Measurements from ENCODE around the gene XYLT2.
"Not testable (repeated sequence)": the region's sequence is repeated elsewhere in the genome, so short reads cannot be mapped to it uniquely, and the experiment has no call there.

Gene XYLT2

DNA sequence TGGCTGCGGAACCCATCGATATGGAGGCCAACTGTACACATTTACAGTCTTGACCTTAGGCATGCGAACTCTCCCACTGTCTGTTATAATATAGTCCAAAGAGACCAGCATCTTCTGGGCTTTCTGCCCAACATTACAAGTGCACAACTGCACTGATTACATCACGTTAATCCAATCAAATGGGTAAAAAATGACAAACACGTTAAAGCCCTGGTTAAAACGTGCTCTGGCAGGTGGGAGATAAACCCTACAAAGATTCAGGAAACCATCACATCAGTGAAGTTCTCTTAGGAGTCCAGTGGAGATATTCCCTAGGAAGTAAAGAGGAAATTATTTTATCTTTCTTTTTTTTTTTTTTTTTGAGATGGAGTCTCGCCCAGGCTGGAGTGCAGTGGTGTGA, 23.7 kb upstream of the XYLT2 start:
- no peak for DNase-seq

DNA sequence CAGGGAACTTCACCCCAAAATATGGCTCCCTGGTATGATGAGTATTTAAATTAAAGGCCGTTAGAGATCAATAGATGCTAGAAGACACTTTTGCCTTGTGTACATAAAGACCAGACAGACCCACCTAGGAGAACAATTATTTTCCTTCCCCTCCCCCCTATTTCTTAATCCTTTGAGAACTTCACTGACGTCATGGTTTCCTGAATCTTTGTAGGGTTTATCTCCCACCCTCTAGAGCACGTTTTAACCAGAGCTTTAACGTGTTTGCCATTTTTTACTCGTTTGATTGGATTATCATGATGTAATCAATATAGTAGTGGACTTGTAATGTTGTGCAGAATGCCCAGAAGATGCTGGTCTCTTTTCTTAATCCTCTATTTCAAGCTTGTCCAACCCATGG, 22.9 kb upstream of the XYLT2 start:
- no peak for DNase-seq

DNA sequence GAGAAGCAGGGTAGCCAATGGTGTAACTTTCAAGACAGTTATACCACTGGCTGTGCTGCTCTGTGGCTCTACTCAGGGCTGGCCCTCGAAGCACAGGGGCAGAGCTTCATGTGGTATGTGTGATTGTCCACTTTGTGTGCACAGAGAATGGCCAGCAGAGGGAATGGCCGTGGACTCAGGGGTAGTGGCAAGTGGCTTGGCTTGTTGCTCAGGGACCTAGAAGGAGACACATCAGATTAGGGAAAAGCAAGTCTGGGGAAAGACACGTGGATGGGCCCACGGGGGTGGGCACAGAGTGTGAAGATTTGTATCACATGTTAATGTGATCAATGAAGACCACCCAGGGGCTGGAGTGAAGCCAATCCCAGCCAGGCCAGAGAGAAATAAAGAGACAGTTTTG, 20.0 kb upstream of the XYLT2 start:
- no peak for DNase-seq

DNA sequence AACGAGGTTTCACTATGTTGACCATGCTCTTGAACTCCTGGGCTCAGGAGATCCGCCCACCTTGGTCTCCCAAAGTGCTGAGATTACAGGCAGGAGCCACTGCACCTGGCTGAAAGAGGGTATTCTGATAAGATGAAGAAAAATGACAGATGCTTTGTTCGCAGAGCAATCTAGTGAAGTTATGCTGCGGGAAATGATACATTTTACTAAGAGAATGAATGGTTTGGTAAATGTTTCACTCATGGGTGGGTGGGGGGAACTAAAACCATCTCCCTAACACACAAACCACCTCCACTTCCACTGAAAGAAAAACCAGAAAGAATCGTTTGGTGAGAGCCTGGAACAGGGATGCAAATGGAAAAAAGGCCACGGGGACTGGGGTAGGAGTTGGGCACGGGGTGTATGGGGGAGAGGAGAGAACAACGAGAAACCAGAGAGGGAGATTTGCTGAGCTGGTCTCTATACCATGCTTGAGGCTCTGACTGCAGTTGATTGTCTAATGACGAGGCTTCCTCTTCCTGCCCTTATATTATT, 19.0 kb upstream of the XYLT2 start:
- no peak for DNase-seq

DNA sequence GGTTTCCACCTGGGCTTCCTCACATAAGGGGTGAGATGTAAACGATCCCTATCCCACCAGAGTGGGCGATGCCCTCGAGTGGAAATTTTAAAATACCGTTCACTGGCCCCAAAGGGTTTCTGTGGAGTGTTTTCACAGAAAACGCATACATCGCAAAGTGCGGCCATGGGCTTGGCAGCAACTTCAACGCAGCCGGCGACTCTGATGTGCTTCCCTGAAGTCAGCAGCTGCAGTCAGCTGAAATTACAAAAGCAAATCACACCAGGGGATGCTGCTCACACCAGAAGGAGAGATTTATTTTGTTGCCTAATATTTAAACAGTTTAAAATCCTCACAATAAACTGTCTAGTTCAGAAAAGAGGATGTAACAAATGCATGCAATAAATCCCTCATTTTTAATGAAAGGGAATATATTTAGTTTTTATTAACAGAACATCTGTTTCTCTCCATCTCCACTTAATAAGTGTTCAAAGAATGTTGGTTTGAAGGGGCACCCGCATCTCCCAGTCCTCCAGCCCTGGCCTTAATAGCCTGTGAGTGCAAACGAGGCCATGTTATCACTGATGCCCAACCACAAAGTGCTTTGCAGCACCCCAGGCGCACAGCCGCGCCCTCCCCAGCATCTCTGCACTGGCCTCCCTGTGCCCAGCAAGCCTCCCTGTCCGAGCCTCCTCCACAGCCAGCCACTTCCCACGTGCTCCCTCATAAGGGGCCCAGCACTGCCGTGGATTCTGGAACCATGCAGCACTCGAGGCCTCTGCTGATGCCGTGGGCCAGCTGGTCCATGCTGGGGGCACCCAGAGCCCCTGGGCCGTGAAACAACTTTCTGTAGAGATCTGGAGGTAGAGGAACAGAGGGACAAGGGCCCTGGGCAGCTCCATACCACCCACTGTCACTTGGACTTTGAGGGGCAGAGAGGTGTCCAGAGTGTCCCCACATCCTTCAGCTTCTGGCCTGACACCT, 17.3 kb upstream of the XYLT2 start:
- no peak for DNase-seq

DNA sequence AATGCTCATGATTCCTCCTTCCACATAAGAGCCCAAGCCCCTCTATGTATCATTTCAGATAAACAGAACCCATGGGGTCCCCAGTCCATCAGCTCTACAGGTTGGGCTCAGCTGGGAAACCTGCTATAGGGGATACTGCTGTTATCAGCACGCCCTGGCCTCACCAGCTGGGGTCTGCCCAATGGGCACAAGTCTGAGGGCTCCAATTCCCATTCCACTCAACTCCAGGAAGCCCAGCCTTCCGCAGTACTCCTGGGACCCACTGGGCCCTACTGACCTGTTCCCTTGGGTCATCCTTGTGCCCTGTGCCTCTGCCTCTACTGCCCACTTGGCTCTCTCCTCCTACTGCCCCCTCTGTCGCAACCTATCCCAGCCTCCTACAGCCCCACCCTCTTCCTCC, 16.2 kb upstream of the XYLT2 start:
- DNase-seq: no peak

DNA sequence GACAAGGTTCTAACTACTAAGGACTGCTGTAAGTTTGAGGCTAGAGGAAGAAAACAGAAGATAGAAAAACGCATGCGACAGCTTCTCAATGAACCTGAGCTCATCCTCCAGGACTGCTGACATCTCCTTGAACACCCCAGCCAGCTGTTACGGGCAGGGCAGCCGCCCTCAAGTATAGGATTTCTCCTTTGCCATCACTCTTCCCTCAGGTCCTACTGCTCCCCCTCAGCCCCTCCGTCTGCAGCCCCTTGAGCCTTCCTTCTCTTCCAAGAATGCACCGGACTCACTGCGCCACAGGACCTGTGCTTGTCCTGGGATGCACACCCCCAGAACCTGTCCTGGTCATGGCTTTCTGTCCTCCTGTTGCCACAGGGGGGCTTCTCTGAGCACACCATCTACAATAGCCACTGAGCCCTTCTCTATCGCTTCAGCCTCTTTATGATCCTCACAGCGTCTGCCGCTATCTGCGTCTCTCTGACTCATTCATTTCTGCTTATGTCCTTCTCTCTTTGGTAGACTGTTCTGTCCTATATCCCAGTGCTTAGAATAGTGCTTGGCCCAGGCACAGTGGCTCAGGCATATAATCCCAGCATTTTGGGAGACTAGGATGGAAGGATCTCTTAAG, 15.7 kb upstream of the XYLT2 start:
- DNase-seq: no peak

DNA sequence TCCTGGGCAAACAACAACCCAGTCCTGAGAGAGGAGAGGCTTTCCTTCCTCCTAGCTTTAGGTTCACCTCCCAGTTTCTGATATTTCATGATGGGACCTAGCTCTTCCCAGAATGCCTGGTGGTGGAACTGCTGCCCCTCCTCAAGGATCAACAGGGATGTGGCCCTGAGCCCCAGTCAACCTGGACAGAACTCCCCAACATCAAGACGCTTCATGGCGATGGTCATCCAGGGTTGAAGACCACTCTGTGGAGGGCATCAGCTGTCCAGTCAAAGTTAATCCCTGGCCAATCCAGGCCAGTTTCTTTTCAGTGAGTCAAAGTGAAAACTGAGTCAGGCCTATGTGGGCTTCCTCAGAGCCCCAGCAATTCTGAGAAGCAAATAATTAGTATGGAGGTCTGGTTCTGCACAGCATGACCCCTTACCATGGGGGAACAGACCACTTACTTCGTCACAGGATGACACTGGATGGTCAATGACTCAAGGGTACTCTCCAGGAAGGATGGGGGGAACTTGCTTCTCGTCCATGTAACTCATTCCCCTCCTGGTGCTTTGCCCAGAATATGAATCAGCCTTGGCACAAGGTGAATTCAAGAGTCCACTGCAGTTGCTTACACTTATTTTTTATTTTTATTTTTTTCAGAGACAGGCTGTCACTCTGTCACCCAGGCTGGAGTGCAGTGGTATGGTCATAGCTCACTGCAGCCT, 14.7 kb upstream of the XYLT2 start:
- DNase-seq: no peak

DNA sequence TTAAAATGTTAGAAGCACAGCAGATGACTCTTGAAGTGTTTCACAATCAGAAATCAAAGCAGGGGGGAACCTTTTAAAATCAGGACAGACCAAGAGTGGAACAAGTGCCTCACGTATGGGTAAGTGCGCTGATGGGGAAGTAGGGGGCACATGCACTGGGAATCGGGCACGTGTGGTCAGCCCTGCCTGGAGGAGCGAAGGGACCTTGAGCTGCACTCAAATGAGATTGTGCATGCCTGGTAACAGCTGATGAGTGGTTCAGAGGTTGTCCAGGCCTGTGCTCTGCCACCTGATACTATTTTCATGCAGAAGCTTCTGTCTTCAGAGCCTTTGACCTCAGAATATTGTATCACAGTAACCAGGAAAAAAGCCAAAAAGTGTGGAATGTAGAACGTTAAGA, 13.7 kb upstream of the XYLT2 start:
- DNase-seq: no peak

DNA sequence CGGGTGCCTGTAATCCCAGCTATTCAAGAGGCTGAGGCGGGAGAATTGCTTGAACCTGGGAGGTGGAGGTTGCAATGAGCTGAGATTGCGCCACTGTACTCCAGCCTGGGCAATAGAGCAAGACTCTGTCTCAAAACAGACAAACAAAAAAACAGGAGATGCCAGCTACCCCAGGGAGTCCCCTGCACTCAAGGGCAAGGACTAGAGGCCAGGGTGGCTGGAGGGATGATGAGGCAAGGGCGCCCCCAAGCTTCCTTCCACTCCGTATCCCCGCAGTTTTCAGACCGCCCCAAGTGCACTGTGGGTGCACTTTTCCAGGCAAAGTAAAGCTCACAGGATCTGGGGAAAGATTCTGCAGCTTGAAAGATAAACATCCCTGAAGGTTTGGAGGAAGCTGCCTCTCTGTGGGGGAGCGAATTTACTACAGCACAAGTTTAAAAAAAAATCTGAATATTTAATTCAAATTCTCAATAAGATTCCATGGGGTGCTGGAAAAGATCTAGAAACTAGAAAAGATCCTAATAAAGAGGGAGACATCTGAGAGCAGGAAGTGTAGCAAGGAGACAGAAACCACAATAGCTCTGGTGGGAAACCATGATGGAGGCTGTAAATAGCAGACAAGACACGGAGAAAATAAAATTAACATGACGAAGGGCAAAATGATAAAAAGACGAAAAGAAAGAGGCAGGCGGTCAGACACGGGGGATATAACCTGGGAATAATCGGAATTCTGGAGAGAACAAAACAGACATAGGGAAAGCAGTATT, 12.5 kb upstream of the XYLT2 start:
- DNase-seq: not testable (repeated sequence)

DNA sequence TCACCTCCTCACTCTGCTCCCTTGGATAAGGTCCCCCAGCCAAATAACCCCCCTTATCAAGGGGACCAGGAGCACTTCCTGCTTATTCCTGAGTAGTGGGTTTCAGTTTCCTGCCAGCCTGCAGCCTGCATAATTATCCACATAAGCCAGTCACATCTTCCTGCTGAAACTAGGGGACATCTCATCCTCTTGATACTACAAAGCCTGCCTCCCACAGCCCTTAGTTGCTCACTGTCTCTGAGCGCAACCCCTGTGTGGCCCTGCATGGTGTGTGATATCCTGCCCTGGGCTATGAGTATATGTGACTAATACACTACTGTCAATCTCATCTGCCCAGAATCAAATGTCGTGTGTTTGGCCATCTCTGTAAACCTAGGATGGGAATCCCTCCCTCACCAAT, 8.0 kb upstream of the XYLT2 start:
- DNase-seq: no peak

DNA sequence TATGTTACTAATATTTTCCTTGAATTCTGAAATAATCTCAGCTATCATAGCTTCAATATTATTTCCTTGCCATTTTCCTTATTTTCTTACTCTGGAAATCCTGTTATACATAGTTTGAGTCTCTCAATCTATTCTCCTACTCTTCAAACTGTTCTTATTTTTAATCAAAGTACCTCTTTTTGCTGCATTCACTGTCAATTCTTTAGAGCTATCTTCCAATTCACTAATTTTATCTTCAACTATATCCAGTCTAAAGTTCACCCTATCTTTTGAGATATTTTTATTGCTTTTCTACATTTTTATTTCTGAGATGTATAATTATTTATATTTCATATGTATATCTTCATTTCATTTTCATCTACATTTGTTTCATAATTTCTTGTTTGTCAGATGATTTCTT, 7.3 kb upstream of the XYLT2 start:
- no peak for DNase-seq

DNA sequence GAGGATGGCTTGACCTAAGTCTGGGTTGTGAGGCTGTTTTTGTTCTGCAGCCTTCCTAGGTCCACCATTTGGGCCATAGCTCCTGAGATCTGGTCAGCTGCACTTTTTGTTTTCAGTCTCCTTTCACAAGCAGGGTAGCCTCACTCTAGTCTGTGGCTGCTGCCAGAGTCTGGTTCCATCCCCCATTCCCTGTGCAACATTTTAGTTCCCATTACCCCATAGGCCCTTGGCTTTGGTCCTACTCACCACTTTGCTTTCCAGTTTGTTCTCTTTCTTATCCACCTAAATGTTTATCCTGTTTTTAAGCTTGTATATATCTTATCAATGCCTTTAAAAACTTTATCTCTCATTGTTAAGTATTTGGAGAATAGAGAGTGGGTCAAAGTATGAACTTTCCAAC, 6.5 kb upstream of the XYLT2 start:
- no peak for DNase-seq

DNA sequence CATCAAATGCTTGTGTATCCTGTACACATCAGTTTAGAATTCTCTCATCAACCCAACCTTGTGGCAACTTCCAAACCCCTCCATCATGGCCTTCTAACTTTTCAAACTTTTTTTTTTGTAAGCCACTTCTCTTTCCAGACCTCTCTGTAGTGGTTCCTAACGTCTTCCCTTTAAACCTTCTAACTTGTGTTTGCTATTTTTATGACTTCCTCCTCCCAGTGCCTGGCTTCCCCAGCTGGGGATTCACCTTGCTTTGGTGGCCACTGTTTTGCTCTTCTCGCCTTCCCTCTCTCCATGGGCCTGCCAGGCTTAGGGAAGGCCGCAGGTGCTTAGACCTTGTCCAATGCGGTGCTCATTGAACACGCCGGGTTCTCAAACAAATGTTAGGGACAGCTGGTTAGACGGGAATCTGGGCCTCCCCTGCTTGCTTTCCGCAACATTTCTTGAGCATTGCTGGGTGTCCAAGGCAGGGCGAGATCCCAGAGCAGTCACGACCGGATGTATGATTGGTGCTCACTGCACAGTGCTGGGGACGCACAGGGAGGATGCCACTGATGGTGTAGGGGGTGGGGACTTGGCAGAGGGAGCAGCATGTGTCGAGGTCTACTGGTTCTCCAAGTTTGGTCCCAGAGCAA, 1.1 kb upstream of the XYLT2 start:
- DNase-seq: no peak

DNA sequence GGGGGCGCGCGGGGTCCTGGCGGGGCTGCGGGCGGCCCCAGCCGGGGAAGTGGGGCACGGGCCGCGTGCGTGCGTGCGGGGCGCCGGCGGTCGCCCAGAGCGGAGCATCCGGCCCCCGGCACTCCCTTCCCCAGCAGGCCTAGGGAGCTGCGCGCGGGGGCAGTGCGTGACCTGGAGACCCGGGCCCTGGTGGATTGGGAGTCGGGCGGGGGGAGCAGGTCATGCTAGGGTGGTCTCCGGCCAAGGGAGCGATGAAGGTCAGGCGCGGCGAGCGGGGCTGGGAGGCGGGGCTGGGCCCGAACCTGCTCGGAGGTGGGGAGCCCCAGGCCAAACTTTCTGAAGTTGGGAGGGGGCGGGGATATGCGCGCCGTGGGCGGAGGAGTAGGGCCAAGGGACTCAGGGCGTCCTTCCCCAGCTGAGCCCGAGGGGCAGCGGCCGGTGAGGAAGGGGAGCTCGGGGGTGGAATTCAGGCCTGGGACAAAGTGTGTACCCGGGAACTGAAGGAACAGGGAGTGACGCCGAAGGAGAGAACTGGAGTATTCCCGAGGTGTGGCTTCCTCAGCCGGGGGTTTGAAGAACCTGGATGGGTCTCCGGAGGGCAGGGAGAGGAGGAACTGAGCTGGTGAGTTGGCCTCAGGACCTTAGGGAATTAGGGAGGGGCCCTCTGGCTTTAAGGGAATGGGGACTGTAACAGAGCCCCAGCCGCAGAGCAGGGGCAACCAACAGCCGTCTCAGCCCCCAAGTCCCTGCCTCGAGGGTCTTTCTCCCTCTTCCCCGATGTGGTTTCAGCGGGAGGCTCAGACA, 589 bp downstream of the XYLT2 start:
- no peak for DNase-seq

DNA sequence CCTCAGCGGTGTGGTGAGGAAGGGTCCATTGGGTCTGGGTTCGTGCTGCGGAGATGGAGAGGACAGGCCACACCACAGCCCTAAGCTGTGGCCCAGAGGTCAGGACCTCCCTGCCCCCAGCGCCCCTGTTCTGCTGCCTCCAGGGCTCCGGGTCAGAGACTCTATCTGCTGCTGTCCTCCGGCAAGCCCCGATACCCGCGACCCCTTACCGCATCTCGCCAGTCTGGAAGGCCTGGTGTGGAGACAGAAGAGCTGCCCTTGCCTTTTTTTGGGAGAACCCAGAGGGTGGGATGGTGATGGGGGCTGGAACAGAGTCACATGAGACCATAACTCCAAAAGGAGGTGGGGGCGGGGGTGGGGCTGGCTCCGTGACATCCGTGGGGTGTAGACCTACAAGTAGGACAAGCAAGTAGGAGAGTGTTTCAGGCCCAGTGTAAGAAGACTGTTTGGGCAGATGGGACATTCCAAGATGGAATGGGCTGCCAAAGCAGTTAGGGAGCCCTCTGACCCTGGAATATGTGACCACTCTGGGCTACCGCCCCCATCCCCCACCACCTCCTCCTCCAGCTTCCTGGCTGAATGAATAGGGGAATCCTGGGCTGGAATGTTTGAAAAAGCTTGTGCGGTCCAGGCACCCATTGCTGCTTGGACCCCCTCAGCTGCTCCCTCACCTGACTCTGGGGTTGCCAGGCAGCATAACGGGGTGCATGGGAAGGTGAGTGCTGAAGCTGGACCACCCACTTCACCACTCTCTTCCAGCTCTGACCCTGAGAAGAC, 1.4 kb downstream of the XYLT2 start:
- DNase-seq: no peak

DNA sequence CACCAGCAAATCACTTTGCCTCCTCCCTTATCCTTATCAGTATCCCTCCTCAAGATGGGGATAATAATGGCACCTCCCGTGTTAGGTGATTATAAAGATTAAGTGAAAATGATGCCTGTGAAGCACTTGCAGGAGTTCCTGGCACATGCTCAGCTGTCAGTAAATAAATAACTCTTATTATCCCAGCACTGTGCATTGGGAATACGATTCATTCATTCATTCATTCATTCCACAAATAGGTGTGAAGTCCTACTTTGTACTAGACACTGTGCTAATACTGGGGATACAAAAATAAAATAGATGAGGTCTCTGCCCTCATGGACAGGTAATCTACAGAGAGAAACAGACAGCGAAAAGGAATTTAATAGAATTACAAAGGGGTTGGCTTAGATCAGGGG, 2.0 kb downstream of the XYLT2 start:
- DNase-seq: no peak

DNA sequence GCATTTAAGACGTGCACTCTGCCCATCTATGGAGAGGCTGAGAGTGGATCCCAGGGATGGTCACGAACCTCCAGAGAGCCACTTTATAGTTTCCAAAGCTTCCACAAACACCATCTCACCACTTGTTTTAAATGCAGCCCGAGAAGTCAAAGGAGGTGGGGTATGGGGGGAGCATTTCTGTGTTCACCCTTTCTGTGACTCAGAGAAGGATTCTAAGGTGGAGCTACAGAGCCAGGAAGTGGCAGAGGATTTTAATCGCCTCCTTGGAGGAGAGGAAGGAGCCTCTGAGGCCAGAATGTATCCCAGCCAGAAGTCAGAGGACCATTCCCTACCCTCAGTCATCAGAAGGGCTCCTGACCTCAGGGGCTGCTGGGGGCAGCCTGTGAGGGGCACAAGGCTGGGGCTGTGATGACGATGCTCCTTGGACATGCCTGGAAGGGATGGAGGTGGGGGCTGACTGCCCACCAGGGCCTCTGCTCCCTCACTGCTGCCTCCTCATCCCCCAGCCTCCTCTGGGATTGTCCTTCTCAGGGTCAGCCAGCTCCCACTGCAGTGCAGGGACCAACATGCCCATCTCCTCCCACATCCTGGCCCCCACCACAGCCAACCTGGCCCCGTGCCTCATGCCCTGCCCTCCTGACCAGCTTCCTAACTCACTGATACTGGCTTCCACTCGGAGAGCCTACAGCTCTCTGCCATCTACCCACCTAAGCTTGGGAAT, 2.8 kb downstream of the XYLT2 start:
- DNase-seq: no peak

DNA sequence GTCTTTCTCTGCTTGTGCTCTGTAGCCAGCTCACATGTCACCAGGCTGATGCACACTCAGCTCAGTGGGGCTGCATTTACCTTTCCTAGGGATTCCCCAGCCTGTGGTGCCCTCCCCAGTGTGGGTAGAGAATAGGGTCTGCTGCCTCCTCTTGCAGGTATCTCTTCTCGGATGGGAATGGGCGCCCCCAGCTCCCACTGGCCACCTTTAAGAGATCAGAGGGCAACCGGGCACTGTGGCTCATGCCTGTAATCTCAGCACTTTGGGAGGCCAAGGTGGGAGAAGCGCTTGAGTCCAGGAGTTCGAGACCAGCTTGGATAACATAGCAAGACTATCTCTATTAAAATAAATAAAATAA, 3.3 kb downstream of the XYLT2 start:
- no peak for DNase-seq

DNA sequence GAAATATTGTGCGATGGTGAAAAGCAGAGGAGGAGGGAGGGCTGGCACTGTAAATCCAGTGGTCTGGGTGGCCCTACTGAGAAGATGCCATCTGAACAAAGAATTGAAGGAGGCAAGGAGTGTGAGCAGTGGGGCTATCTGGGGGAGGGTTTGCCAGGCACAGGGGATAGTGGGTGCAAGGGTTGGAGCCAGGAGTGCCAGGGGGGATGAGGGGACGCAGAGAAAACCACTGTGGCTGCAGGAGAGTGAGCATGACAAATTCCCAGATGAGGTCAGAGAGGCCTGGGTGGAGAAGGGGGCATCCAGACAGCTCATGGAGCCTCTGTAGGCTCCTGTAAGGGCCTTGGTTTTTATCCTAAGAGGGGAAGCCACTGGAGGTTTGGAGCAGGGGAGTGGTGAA, 4.8 kb downstream of the XYLT2 start:
- DNase-seq: no peak
